Fibroblast of the aortic adventitia (primary cell): ENCODE data around the gene PARVG. TPM values are rescaled to one million over a fixed set of nuclear protein-coding genes. Genes with fewer than 3 reads are reported as not detected.
"Not testable (repeated sequence)": the region's sequence is repeated elsewhere in the genome, so short reads cannot be mapped to it uniquely, and the experiment has no call there.

ENCODE experiments used
- DNase-seq: peaks from one replicate; pipeline ENCODE4 v3.0.0-alpha.2; 2010; ENCODE audit warnings: low read depth
- H3K4me3 ChIP-seq: 2 replicates; pipeline ENCODE4 v1.5.1; 2011; ENCODE audit warnings: low read depth, mild to moderate bottlenecking, control low read depth, low read length, moderate library complexity
- total RNA-seq: library from RNA; depleted of rRNA; stranded (reverse); fragments of >200 nt; gene quantifications from 2 replicates; pipeline ENCODE4 v1.2.3, GENCODE V29; 2012; ENCODE audit warnings: low replicate concordance
- TF ChIP-seq, protein P1 (sequence below): IDR thresholded peaks from 2 replicates; pipeline ENCODE4 v1.5.1; 2011; ENCODE audit warnings: mild to moderate bottlenecking, low read length, control low read depth, inconsistent platforms; ENCODE audit not compliant: insufficient read depth

The PARVG gene
- total RNA-seq, 1 donor = not detected

DNA sequence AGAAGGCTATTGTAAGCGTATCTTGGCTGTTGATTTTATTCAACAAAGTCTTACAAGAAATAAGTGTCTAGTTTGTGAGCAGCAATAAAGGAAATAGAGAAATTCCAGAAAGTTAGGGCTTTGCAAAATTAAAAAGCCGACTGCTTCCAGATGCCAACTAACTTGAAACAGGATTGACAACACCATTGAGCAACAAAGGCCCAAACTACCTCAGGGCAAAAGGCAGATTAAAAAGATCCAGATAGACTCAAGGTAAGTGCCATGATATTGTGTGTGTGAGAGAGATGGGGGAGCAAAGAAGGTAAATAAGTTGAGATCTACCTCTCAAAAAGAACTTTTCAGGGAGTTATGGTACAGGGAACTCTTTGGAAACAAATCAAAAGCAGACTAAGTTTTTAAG, 49.1 kb downstream of the PARVG start:
- no peak for DNase-seq
- H3K4me3 ChIP-seq = no peak overlapping the region
- TF ChIP-seq, protein P1, sequence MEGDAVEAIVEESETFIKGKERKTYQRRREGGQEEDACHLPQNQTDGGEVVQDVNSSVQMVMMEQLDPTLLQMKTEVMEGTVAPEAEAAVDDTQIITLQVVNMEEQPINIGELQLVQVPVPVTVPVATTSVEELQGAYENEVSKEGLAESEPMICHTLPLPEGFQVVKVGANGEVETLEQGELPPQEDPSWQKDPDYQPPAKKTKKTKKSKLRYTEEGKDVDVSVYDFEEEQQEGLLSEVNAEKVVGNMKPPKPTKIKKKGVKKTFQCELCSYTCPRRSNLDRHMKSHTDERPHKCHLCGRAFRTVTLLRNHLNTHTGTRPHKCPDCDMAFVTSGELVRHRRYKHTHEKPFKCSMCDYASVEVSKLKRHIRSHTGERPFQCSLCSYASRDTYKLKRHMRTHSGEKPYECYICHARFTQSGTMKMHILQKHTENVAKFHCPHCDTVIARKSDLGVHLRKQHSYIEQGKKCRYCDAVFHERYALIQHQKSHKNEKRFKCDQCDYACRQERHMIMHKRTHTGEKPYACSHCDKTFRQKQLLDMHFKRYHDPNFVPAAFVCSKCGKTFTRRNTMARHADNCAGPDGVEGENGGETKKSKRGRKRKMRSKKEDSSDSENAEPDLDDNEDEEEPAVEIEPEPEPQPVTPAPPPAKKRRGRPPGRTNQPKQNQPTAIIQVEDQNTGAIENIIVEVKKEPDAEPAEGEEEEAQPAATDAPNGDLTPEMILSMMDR = no peak

DNA sequence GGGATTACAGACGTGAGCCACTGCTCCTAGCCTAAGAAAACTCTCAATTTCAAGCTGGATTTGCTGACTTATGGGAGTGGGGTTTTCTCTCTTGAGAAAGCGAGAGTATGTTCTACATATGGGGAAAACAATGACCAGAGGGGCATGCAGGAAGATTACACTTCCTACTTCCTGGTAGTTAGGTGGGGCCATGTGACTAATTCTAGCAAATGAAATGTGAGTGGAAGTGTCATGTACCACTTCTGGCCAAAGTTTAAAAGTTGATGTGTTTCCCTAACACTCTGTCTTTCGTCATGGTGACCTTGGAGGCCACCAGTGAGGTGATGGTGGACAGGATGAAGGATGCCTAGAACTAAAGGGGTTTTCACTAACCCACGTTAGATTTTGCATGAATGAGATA, 50.5 kb downstream of the PARVG start:
- no peak overlapping the region for H3K4me3 ChIP-seq
- TF ChIP-seq, protein P1 = no peak
- DNase-seq = no peak

DNA sequence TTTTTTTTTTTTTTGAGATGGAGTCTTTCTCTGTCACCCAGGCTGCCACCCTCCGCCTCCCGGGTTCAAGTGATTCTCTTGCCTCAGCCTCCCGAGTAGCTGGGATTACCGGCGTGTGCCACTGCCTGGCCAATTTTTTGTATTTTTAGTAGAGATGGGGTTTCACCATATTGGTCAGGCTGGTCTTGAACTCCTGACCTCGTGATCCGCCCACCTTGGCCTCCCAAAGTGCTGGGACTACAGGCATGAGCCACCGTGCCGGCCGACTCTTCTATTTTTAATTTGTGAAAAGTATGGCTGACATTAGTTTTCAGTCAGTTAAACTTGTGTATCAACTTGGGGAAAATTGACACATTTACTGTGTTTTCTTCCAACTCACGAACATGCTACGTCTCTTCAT, 53.6 kb downstream of the PARVG start:
- DNase-seq, H3K4me3 ChIP-seq: not testable (repeated sequence)

DNA sequence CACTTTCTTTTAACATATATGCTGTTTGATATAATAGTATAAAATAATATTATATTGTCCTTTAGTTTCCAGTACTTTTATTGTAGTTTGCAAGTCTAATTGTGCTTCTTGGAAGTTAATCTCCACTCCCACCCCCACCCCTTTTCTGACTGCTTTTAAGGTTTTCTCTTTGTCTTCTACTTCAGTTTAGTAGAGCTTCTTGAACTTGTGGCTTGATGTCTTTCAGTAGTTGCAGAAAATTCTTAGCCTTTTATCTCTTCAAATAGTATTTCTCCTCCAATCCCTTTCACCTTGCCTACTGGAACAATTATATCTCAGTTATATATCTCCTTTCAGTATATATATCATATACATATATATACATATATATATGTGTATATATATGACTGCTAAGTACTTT, 56.6 kb downstream of the PARVG start:
- no peak for DNase-seq
- TF ChIP-seq, protein P1 = no peak
- no peak overlapping the region for H3K4me3 ChIP-seq

DNA sequence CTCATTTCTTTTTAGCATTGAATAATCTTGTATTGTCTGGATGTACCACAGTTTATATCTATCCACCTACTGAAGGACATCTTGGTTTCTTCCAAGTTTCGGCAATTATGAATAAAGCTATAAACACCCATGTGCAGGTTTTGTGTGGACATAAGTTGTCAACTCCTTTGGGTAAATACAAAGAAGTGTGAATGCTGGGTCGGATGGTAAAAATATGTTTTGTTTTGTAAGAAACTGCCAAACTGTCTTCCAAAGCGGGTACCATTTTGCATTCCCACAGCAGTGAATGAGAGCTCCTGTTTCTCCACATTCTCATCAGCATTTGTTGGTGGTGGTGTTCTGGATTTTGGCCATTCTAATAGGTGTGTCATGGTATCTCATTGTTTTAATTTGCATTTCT, 60.4 kb downstream of the PARVG start:
- DNase-seq, H3K4me3 ChIP-seq: not testable (repeated sequence)

DNA sequence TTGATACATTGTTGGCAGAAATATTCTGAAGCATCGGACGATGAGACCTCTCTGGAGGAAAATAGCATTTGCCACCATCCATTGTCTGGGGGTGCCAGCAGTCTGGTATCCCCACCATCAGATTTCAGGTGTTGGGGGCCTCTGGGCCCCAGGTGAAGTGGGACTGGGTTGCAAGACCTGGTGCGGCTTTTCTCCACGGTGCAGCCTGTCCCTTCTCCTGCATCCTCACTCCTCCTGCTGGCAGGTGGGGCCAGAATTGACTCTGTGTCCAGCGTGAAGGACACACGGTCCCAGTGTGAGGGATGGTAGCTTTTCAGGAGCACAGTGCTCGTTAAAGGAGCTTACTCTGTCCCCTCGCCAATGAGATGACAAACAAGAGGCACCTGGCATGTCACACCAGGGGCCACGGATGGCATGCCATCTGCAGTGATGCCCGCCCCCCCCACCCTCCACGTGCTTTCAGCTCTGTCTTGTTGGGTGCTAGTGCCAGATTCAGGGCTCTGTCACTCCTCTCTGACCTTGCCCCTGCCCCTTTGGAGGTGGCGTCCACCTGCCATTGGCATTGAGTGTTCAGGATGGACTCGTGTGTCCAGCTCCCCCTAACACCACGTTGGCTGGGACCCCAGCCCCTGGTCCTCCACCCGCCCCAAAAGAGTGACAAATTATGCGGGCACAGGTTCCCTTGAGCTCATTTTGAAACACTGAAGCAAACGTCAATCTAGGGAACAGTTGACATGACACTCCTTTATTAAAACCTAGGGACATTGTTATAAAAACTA, 62.4 kb downstream of the PARVG start:
- TF ChIP-seq, protein P1 = no peak
- no peak for DNase-seq
- H3K4me3 ChIP-seq = no peak overlapping the region

DNA sequence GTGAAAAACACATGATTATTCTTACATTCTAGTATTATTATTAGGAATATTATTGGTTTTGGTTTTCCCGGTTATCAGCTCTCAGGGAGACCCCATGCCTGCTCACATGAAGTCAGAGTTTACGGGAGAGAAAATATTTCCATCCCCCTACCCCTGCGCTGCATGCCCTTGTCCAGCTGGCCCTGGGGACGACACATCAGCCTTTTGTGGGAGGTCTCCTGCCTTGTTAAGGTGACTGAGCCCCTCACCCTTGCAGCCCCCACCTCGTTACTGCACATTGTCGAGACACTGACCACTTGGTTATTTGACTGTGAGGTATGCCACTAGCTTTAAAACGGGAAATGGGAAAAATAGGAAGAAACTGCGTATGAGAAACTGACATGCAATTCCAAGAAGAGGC, 63.0 kb downstream of the PARVG start:
- no peak overlapping the region for H3K4me3 ChIP-seq
- TF ChIP-seq, protein P1 = no peak
- DNase-seq = no peak

DNA sequence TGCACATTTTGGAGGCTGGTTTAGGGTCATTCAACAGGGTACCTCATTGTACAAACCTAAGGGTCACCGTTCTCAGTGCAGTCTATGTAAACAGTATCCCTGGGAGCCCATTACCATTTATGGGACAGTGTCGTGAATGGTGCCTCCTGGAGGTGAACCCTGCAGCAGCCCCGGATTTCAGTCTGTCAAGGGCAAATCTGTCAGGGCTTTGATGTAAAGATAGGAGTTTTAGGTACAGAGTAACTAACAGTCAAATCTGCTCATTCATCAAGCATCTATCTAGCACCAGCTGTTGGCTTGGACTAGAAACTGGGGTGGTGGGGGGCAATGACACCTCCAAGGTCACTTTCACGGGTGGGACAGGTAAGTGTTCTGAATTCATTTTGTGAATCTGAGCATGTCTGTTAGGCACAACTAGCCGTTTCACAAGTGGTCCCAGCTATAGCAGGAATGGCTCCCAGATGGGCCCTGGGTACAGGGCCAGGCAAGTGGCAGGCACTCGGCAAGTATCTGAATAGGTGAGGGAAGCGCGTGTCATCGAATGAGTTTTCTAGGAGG, 63.6 kb downstream of the PARVG start:
- DNase-seq = no peak
- TF ChIP-seq, protein P1 = no peak
- no peak overlapping the region for H3K4me3 ChIP-seq
